Skin of body (tissue), 2 donors: Measurements from ENCODE around the gene HIRIP3. TPM values are rescaled to one million over a fixed set of nuclear protein-coding genes. Genes with fewer than 3 reads are reported as not detected.

Experiments
- DNase-seq: peaks from one replicate; lab custom pipeline; 2025; lab: John Stamatoyannopoulos, UW
- total RNA-seq: library from RNA; depleted of rRNA; stranded (reverse); fragments of >200 nt; gene quantifications from one replicate; pipeline ENCODE4 v1.2.3, GENCODE V29; 2014

The HIRIP3 gene
- total RNA-seq, 1 donor from 2014 or later, result 11.4 TPM

- no peak for DNase-seq
These were observed 11.8 kb downstream of the HIRIP3 start for GRCh38 chr16:29983420-29984136.

GRCh38 chr16:29982560-29983419 is 12.6 kb downstream of the HIRIP3 start:
- no peak for DNase-seq

GRCh38 chr16:29978564-29979270 is 16.7 kb downstream of the HIRIP3 start:
- DNase-seq, result no peak

GRCh38 chr16:29978081-29978480 is 17.3 kb downstream of the HIRIP3 start:
- DNase-seq, result no peak

GRCh38 chr16:29977063-29977825 is 18.2 kb downstream of the HIRIP3 start:
- no peak for DNase-seq

GRCh38 chr16:29975811-29976511 is 19.5 kb downstream of the HIRIP3 start:
- no peak for DNase-seq

GRCh38 chr16:29975134-29975538 is 20.3 kb downstream of the HIRIP3 start:
- DNase-seq, result no peak

- peak; percentile 18 for DNase-seq
These were observed 20.9 kb downstream of the HIRIP3 start for GRCh38 chr16:29974291-29975133.

- peak; percentile 98 for DNase-seq
These were observed 21.8 kb downstream of the HIRIP3 start, which contains the start of gene TAOK2 for GRCh38 chr16:29973384-29974246. TSS of gene TAOK2 (plus strand) at chr16:29973868. CDS start at chr16:29977773, 3,905 bp downstream.

- DNase-seq, result no peak
These were observed 22.4 kb downstream of the HIRIP3 start for GRCh38 chr16:29972992-29973383.

- no peak for DNase-seq
These were observed 22.9 kb downstream of the HIRIP3 start for GRCh38 chr16:29972500-29972899.

- DNase-seq, result no peak
These were observed 24.1 kb downstream of the HIRIP3 start for GRCh38 chr16:29971304-29971703.

- DNase-seq, result no peak
These were observed 27.2 kb downstream of the HIRIP3 start for GRCh38 chr16:29968205-29968604.

- DNase-seq, result no peak
These were observed 32.2 kb downstream of the HIRIP3 start for GRCh38 chr16:29963021-29963743.

GRCh38 chr16:29962344-29962994 is 32.9 kb downstream of the HIRIP3 start:
- DNase-seq, result peak; percentile 26

GRCh38 chr16:29961479-29962343 is 33.7 kb downstream of the HIRIP3 start, which contains the start of gene TMEM219:
TSS of gene TMEM219 (plus strand) at chr16:29962079. CDS start at chr16:29963144, 1,065 bp downstream.
- peak; percentile 64 for DNase-seq
